RKO (cell line): ENCODE results near the gene FKTN.
"Not testable (repeated sequence)": the region's sequence is repeated elsewhere in the genome, so short reads cannot be mapped to it uniquely, and the experiment has no call there.

Source experiments
- DNase-seq: peaks from one replicate; pipeline ENCODE4 v3.0.0-alpha.2; 2016; ENCODE audit warnings: low spot score

The FKTN gene

GRCh38 chr9:105557804-105558610 lies at the start of gene FKTN:
FKTN (plus strand) TSS chr9:105558131; CDS start chr9:105575033, 16,902 bp downstream.
- peak; percentile 93 for DNase-seq

DNA sequence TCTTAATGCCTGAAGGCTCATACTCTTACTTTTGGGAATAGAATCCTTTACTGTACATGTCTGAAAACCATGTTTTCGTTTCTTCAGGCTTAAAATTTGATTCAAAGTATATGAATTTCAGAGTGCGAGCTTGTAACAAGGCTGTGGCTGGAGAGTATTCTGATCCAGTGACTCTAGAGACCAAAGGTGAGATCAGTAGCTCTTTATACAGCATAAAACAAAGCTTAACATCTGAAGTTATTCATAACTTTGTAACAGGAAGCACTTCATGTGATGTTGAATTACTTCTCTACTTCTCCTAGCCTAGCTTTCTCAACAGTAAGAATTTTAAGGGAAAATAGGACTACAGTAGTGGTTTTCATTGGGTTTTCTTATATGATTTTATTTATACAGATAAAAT lies 49.4 kb upstream of the FKTN start:
- DNase-seq: no peak

DNA sequence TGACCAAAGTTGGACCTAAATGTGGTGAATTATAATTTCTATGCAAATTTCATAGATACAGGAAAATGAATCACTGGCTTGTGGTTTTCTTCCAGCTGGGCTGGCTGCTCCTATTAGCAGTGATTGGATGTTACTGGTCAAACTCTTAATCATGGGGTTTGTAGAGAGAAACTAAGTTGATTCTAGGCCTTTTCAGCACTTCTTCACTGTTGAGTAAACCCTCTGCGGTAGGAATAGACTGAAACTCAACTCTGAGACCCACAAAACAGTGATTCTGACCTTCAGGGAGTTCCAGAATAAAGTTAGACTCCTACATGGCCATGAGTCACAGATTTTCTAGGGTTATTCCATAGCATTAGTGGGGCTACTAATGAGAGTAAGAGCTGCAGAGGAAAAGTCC lies 47.9 kb upstream of the FKTN start:
- DNase-seq: peak; percentile 31

DNA sequence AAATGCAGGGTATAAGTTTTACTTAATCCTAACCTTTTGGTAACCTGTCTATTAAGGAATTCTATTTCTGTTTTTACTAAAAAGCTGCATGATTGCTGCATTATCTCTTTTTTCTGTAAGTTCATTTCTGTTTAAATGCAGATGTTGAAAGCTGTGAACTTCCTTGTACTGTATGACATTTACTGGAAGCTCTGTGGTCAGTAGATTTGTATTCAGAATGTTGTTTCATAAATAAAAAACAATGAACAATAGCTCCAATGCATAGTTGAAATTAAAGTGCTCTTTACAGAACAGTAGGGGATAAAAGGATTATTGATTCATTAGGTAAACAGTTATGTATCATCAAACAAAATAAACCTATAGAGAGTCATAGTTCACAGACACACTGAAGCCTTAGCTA lies 46.5 kb upstream of the FKTN start:
- no peak for DNase-seq

- no peak for DNase-seq
Measured at GRCh38 chr9:105515811-105516413, 42.0 kb upstream of the FKTN start.

- not testable (repeated sequence) for DNase-seq
Measured at GRCh38 chr9:105519710-105520369, 38.1 kb upstream of the FKTN start.

GRCh38 chr9:105520992-105521391 lies 36.9 kb upstream of the FKTN start:
- DNase-seq: not testable (repeated sequence)

- not testable (repeated sequence) for DNase-seq
Measured at GRCh38 chr9:105522618-105523385, 35.1 kb upstream of the FKTN start.

DNA sequence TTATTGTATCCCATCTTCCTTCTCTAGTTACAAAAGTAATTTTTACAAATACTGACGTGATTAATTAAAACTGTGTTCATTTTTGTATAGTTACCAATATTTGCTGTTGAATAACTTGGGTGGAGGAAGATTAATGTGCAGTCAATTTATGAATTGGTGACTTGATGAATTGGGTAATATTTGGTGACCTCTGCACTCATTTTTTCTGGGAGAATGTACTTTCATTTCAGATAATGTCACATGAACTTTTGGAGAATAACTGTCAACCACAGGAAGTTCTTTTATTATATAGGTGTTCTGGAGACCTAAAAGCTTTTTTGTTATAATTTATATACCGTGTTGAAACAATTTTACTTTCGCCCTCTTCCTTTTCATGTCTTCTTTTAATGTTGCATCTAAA lies 26.4 kb upstream of the FKTN start:
- no peak for DNase-seq

- no peak for DNase-seq
Measured at GRCh38 chr9:105535920-105536668, 21.8 kb upstream of the FKTN start.

DNA sequence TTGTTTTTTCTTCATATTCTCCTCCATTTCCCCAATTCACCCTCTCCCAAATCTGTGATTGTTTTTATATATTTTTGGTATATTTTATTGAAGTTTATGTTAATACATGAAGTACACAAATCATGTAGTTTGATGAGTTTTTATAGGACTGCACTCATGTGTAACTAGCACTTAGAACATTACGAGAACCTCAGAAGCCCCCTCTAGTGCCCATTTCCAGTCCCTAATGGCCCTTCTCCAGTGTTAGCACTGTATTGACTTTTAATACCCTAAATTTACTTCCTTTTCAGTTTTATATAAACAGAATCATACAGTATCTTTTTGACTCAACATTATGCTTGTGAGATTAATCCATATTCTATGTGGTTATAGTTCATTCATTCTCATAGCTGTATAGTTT lies 18.5 kb upstream of the FKTN start:
- DNase-seq: peak; percentile 29

DNA sequence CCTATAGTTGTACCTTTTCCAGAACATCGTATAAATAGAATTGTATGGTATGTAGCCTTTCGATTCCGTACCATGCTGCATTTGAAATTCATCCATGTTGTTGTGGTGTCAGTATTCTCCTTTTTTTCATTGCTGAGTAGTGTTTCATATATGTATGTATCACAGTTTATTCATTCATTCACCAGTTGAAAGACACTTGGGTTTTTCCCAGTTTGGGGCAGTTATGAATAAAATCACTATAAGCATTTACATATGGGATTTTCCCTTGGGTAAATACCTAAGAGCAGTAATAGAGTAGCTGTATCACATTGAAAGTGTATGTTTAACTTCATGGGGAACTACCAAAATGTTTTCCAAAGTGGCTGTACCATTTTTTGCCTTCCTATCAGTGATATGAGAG lies 16.1 kb upstream of the FKTN start:
- no peak for DNase-seq

- no peak for DNase-seq
Measured at GRCh38 chr9:105554042-105554441, 3.9 kb upstream of the FKTN start.

GRCh38 chr9:105572455-105572854 lies 14.5 kb downstream of the FKTN start:
- DNase-seq: no peak

GRCh38 chr9:105579952-105580351 lies 22.0 kb downstream of the FKTN start:
- DNase-seq: not testable (repeated sequence)

GRCh38 chr9:105581550-105581949 lies 23.6 kb downstream of the FKTN start:
- DNase-seq: not testable (repeated sequence)

- DNase-seq: no peak
Measured at GRCh38 chr9:105593145-105593544, 35.2 kb downstream of the FKTN start.

GRCh38 chr9:105608721-105609598 lies 51.0 kb downstream of the FKTN start:
- peak; percentile 83 for DNase-seq

DNA sequence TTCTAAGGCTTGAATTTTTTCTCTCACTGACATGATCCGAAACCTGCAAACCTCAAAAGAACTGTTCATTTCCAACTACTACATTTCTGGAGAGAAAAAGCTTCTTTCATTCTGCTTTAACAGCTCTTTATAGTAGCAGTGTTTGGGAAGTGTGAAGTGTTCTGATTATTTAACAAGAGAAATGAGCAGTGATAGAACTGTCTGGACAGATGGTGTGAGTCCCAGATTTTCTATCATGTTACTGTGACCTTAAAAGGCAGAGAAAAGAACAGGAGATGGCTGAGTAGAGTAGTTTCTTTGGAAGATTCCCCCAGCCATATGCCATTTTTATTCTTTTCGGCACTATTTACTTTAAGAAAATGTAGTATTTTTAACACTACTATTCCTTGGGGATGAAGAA lies 63.1 kb downstream of the FKTN start:
- no peak for DNase-seq

DNA sequence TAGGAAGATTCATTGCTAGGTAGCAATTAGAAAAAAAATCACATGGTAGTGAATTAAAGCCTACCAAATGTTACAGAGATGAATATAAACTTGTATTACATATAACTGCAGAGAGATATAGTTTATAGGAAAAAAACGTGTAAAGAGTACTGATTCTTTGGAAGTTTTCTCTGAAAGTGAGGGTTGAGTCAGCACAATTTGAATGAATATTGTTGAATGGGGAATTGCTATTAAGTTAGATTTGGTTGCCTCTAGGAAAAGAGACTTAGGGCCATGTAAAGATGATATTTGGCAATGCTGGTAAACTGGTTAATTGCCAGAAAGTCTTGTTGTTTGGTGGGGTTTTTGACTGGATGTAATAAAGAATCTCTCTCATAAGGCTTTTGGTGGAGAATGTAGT lies 67.2 kb downstream of the FKTN start:
- no peak for DNase-seq

GRCh38 chr9:105632807-105633206 lies 74.9 kb downstream of the FKTN start:
- DNase-seq: no peak
